HepG2 (cell line): ENCODE results near the gene TMEM198. TPM values are rescaled to one million over a fixed set of nuclear protein-coding genes. Genes with fewer than 3 reads are reported as not detected.

Experiments used
- ATAC-seq: fragments of 200-7000 bp; cut with Tn5 transposase; 3 replicates; pipeline ENCODE4 v1.9.1; 2020; ENCODE audit warnings: mild to moderate bottlenecking, moderate library complexity
- BruUV-seq: library from RNA; stranded (reverse); fragments of 400-500 nt; replicated peaks from 2 replicates; lab custom pipeline; 2021; lab: Mats Ljungman, UMichigan
- CTCF ChIA-PET: fragments of 300-600 bp; formaldehyde crosslinking; extraction: SDS; loops from one replicate; lab custom pipeline; 2021; ENCODE audit warnings: low total read pairs, inconsistent platforms, low intra/inter-chr PET ratio; lab: Yijun Ruan, JAX
- POLR2A ChIA-PET: fragments of 350-600 bp; sonication (Branson Sonifier 250); formaldehyde crosslinking; loops from one replicate; lab custom pipeline; 2020; ENCODE audit warnings: antibody characterized with exemption, inconsistent platforms; lab: Yijun Ruan, JAX
- DNase-seq: peaks from one replicate; pipeline ENCODE4 v3.0.0-alpha.2; 2015; ENCODE audit warnings: low spot score
- FAIRE-seq: peaks from 3 replicates; lab custom pipeline; 2011; peaks lifted over from hg19 to GRCh38; lab: Jason Lieb, UNC
- H2AFZ ChIP-seq: one replicate; pipeline ENCODE4 v1.6.1; 2011; ENCODE audit warnings: low read length, inconsistent platforms
- H3K27ac ChIP-seq: fragments of 300-600 bp; 3 replicates; pipeline ENCODE4 v1.8.0; 2011; ENCODE audit warnings: mixed run types, mild to moderate bottlenecking, mixed read lengths, low read length, inconsistent platforms; ENCODE audit not compliant: insufficient read depth; ENCODE audit errors: extremely low read length
- H3K27me3 ChIP-seq, 2 experiments: fragments of 200-600 bp in 1 of 2; 2 replicates in 1 of 2; 3 replicates in 1 of 2; pipeline versions ENCODE4 v1.6.0 to v1.8.0; 2011; ENCODE audit warnings: low read length in 2 of 2, mild to moderate bottlenecking in 2 of 2, moderate library complexity in 2 of 2, inconsistent platforms in 1 of 2; ENCODE audit not compliant: insufficient read depth in 2 of 2, control insufficient read depth in 1 of 2
- H3K36me3 ChIP-seq, 2 experiments: fragments of 200-600 bp in 1 of 2; replicated peaks in 1 of 2; 2 replicates in 1 of 2; 3 replicates in 1 of 2; pipeline versions ENCODE4 v1.5.1 to v1.8.0; 2011; ENCODE audit warnings: low read length in 2 of 2, inconsistent platforms in 1 of 2; ENCODE audit not compliant: insufficient read depth in 2 of 2, control insufficient read depth in 1 of 2
- H3K4me1 ChIP-seq: 2 replicates; pipeline ENCODE4 v1.5.1; 2012; ENCODE audit warnings: low read length, inconsistent platforms; ENCODE audit not compliant: insufficient read depth
- H3K4me2 ChIP-seq: 2 replicates; pipeline ENCODE4 v1.6.0; 2011; ENCODE audit warnings: low read depth, low read length, inconsistent platforms
- H3K4me3 ChIP-seq, 3 experiments: fragments of 200-600 bp in 1 of 3; sonication (generic), shearing (Covaris generic) in 1 of 3; replicated peaks in 1 of 3; 2 replicates each; pipeline ENCODE4 v1.5.1; 2011 to 2016; ENCODE audit warnings: low read length in 3 of 3, inconsistent platforms in 2 of 3, low read depth in 2 of 3, mild to moderate bottlenecking in 2 of 3, control low read depth in 1 of 3, mixed read lengths in 1 of 3; ENCODE audit not compliant: insufficient read depth in 1 of 3
- H3K79me2 ChIP-seq: one replicate; pipeline ENCODE4 v1.6.1; 2011; ENCODE audit warnings: low read length, inconsistent platforms; ENCODE audit not compliant: insufficient read depth
- H3K9ac ChIP-seq: 2 replicates; pipeline ENCODE4 v1.6.0; 2011; ENCODE audit warnings: mild to moderate bottlenecking, low read depth, low read length, inconsistent platforms; ENCODE audit not compliant: insufficient read depth
- H3K9me3 ChIP-seq: 2 replicates; pipeline ENCODE4 v1.5.1; 2012; ENCODE audit warnings: mild to moderate bottlenecking, low read length
- H4K20me1 ChIP-seq: 2 replicates; pipeline ENCODE4 v1.6.0; 2011; ENCODE audit warnings: inconsistent platforms, mild to moderate bottlenecking, low read length, moderate library complexity; ENCODE audit not compliant: insufficient read depth
- CREB1 ChIP-seq, 2 experiments: fragments of 450-650 bp in 1 of 2; IDR thresholded peaks; 2 replicates each; pipeline ENCODE4 v1.6.1; 2016 to 2017; ENCODE audit warnings: control low read depth in 1 of 2, mild to moderate bottlenecking in 1 of 2, missing compliant biosample characterization in 1 of 2, missing genetic modification characterization in 1 of 2
- DDIT3 ChIP-seq: sonication (generic); formaldehyde crosslinking; IDR thresholded peaks from 2 replicates; pipeline ENCODE4 v1.4.0; 2020; ENCODE audit warnings: mild to moderate bottlenecking, missing genetic modification reagents
- ESRRA ChIP-seq: sonication (generic); formaldehyde crosslinking; IDR thresholded peaks from 2 replicates; pipeline ENCODE4 v1.5.1; 2020; ENCODE audit warnings: mild to moderate bottlenecking, low read depth, missing genetic modification reagents
- HNF4G ChIP-seq, 2 experiments: sonication (generic) in 1 of 2; formaldehyde crosslinking in 1 of 2; IDR thresholded peaks; 2 replicates each; pipeline versions ENCODE4 v1.4.0 to v1.6.1; 2011 to 2020; ENCODE audit warnings: borderline replicate concordance in 2 of 2, low read depth in 2 of 2, mild to moderate bottlenecking in 2 of 2, low read length in 1 of 2, missing genetic modification reagents in 1 of 2, moderate library complexity in 1 of 2
- KDM4B ChIP-seq: sonication (generic); formaldehyde crosslinking; IDR thresholded peaks from 2 replicates; pipeline ENCODE4 v1.4.0; 2020; ENCODE audit warnings: missing genetic modification reagents
- KDM5A ChIP-seq: fragments of 200-600 bp; sonication (generic); IDR thresholded peaks from 2 replicates; pipeline ENCODE4 v1.7.0; 2018; ENCODE audit warnings: antibody characterized with exemption, mild to moderate bottlenecking, low read length, borderline replicate concordance
- NFE2L1 ChIP-seq: sonication (generic); formaldehyde crosslinking; IDR thresholded peaks from 2 replicates; pipeline ENCODE4 v1.4.0; 2020; ENCODE audit warnings: missing genetic modification reagents, mild to moderate bottlenecking, borderline replicate concordance
- NFRKB ChIP-seq: fragments of 450-650 bp; IDR thresholded peaks from 2 replicates; pipeline ENCODE4 v1.6.1; 2017
- NR2F1 ChIP-seq, 2 experiments: fragments of 450-650 bp in 1 of 2; formaldehyde crosslinking in 1 of 2; IDR thresholded peaks; 2 replicates each; pipeline versions ENCODE4 v1.5.0 to v1.6.1; 2016 to 2020; ENCODE audit warnings: mild to moderate bottlenecking in 1 of 2, missing compliant biosample characterization in 1 of 2, missing genetic modification reagents in 1 of 2, moderate library complexity in 1 of 2
- NR2F2 ChIP-seq: IDR thresholded peaks from 2 replicates; pipeline ENCODE4 v1.6.1; 2012; ENCODE audit warnings: low read depth, inconsistent platforms, borderline replicate concordance
- PHB2 ChIP-seq: fragments of 450-650 bp; IDR thresholded peaks from 2 replicates; pipeline ENCODE4 v1.6.1; 2018; ENCODE audit not compliant: partially characterized antibody
- RARG ChIP-seq: sonication (generic); formaldehyde crosslinking; IDR thresholded peaks from 2 replicates; pipeline ENCODE4 v1.4.0; 2020; ENCODE audit warnings: low read depth, mild to moderate bottlenecking, missing genetic modification reagents
- ZNF446 ChIP-seq: sonication (generic); formaldehyde crosslinking; IDR thresholded peaks from 2 replicates; pipeline ENCODE4 v1.5.0; 2020; ENCODE audit warnings: mild to moderate bottlenecking, missing genetic modification reagents
- ZNF546 ChIP-seq: sonication (generic); formaldehyde crosslinking; conservative IDR thresholded peaks from 2 replicates; pipeline ENCODE4 v1.8.1; 2023; ENCODE audit warnings: mild to moderate bottlenecking, missing genetic modification reagents
- ZNF589 ChIP-seq: sonication (generic); formaldehyde crosslinking; conservative IDR thresholded peaks from 2 replicates; pipeline ENCODE4 v1.8.0; 2022; ENCODE audit warnings: mild to moderate bottlenecking, moderate library complexity, missing genetic modification reagents
- ZNF614 ChIP-seq: IDR thresholded peaks from 2 replicates; pipeline ENCODE4 v1.6.1; 2018; ENCODE audit warnings: missing biosample characterization, missing genetic modification reagents, inconsistent platforms, borderline replicate concordance
- ZNF629 ChIP-seq: sonication (generic); formaldehyde crosslinking; conservative IDR thresholded peaks from 2 replicates; pipeline ENCODE4 v1.5.0; 2020; ENCODE audit warnings: missing genetic modification reagents
- ZNF781 ChIP-seq: sonication (generic); formaldehyde crosslinking; IDR thresholded peaks from 2 replicates; pipeline ENCODE4 v1.5.1; 2020; ENCODE audit warnings: borderline replicate concordance, mild to moderate bottlenecking, missing genetic modification reagents; ENCODE audit errors: not compliant biosample characterization
- ZNF782 ChIP-seq: sonication (generic); formaldehyde crosslinking; IDR thresholded peaks from 2 replicates; pipeline ENCODE4 v1.4.0; 2020; ENCODE audit warnings: missing genetic modification reagents, mild to moderate bottlenecking, borderline replicate concordance
- ZSCAN30 ChIP-seq: sonication (generic); formaldehyde crosslinking; IDR thresholded peaks from 2 replicates; pipeline ENCODE4 v1.5.0; 2020; ENCODE audit warnings: mild to moderate bottlenecking, missing genetic modification reagents
- WGBS: methylation state at CpG from one replicate; pipeline ENCODE4 v1.1.6; 2017; ENCODE audit warnings: low lambda C conversion rate; 5-methylcytosine and 5-hydroxymethylcytosine counted together
- in situ Hi-C: cut with HindIII; loops from 2 replicates; pipeline ENCODE4 v1.10.0; 2017; ENCODE audit warnings: low pct_unique_long_range_greater_than_20kb; ENCODE audit not compliant: extremely low pct_ligation_motif_present
- intact Hi-C: fragments of 100-400 bp; cut with micrococcal nuclease; formaldehyde crosslinking; loops from one replicate; pipeline ENCODE4 v1.10.0; 2022; ENCODE audit not compliant: unreplicated experiment
- polyA plus RNA-seq, 8 experiments: library from polyadenylated mRNA; depleted of rRNA in 3 of 8; stranded (reverse) in 7 of 8; unstranded in 1 of 8; fragments of >200 nt; fragmentation: Illumina TruSeq in 4 of 8; extraction: Trizol in 4 of 8; gene quantifications; 2 replicates each; pipeline versions ENCODE4 v1.2.1 to v1.2.3, GENCODE V29; 2011 to 2016; ENCODE audit warnings: low read depth in 4 of 8, missing spikeins in 1 of 8, mixed read lengths in 1 of 8; ENCODE audit not compliant: insufficient read depth in 1 of 8
- total RNA-seq, 5 experiments: library from RNA; depleted of rRNA; stranded (reverse); fragments of >200 nt; fragmentation: Illumina TruSeq; extraction: Trizol; gene quantifications; 2 replicates each; pipeline ENCODE4 v1.2.3, GENCODE V29; 2016; ENCODE audit warnings: low read depth in 1 of 5
- TF ChIP-seq, protein P1 (sequence below): sonication (generic); formaldehyde crosslinking; IDR thresholded peaks from 2 replicates; pipeline ENCODE4 v1.4.0; 2020; ENCODE audit warnings: missing genetic modification reagents, borderline replicate concordance
- TF ChIP-seq, protein P2 (sequence below): IDR thresholded peaks from 2 replicates; pipeline ENCODE4 v1.6.1; 2016; ENCODE audit warnings: low read depth, borderline replicate concordance

Gene TMEM198
- total and polyA plus RNA-seq, 2 of the 13 experiments (the other 11 are each of a cell fraction or from before 2014, with no cell fraction given), result 17.3 to 23.5 TPM

GRCh38 chr2:219499058-219499307 lies 44.8 kb upstream of the TMEM198 start:
- H3K4me1 ChIP-seq, result peaks cover 56% of the 10 kb centered on the region
- no TSS peak for BruUV-seq
- no peak for TF ChIP-seq CREB1 (IDR thresholded peaks at IDR 0.05)
- TF ChIP-seq CREB1 (CRISPR knock-in tag; IDR thresholded peaks at IDR 0.05), result 0 out of 2 replicates have a peak, but pooled peaks have one; percentile 10
- TF ChIP-seq NR2F1 (CRISPR knock-in tag; IDR thresholded peaks at IDR 0.05), result peak in 1 of 2 experiments; percentile 37; a peak in 1 of 4 replicates
- TF ChIP-seq ESRRA (CRISPR knock-in tag), result no peak
- no peak for TF ChIP-seq NFE2L1
- no peak for TF ChIP-seq ZNF589 (CRISPR knock-in tag)
- TF ChIP-seq PHB2, result no peak
- no peak for TF ChIP-seq NFRKB
- TF ChIP-seq ZSCAN30 (CRISPR knock-in tag), result peak; percentile 17; the same call in 1 of the 2 replicates
- TF ChIP-seq HNF4G (IDR thresholded peaks at IDR 0.05; ENCODE audit: borderline replicate concordance, low read depth, low read length), result no peak
- 0 out of 2 replicates have a peak, but pooled peaks have one; percentile 7 for TF ChIP-seq HNF4G (CRISPR knock-in tag; IDR thresholded peaks at IDR 0.05; ENCODE audit: borderline replicate concordance, low read depth)
- TF ChIP-seq, protein P1, sequence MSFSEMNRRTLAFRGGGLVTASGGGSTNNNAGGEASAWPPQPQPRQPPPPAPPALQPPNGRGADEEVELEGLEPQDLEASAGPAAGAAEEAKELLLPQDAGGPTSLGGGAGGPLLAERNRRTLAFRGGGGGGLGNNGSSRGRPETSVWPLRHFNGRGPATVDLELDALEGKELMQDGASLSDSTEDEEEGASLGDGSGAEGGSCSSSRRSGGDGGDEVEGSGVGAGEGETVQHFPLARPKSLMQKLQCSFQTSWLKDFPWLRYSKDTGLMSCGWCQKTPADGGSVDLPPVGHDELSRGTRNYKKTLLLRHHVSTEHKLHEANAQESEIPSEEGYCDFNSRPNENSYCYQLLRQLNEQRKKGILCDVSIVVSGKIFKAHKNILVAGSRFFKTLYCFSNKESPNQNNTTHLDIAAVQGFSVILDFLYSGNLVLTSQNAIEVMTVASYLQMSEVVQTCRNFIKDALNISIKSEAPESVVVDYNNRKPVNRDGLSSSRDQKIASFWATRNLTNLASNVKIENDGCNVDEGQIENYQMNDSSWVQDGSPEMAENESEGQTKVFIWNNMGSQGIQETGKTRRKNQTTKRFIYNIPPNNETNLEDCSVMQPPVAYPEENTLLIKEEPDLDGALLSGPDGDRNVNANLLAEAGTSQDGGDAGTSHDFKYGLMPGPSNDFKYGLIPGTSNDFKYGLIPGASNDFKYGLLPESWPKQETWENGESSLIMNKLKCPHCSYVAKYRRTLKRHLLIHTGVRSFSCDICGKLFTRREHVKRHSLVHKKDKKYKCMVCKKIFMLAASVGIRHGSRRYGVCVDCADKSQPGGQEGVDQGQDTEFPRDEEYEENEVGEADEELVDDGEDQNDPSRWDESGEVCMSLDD (CRISPR knock-in tag), result 0 out of 2 replicates have a peak, but pooled peaks have one; percentile 19
- TF ChIP-seq ZNF782 (CRISPR knock-in tag), result no peak
- no peak for TF ChIP-seq ZNF546
- TF ChIP-seq RARG (CRISPR knock-in tag), result no peak
- TF ChIP-seq, protein P2, sequence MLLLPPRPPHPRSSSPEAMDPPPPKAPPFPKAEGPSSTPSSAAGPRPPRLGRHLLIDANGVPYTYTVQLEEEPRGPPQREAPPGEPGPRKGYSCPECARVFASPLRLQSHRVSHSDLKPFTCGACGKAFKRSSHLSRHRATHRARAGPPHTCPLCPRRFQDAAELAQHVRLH (CRISPR knock-in tag), result 0 out of 2 replicates have a peak, but pooled peaks have one; percentile 2
- no peak for TF ChIP-seq ZNF614
- 0 out of 2 replicates have a peak, but pooled peaks have one; percentile 2 for TF ChIP-seq ZNF629 (CRISPR knock-in tag)
- TF ChIP-seq NR2F2, result 0 out of 2 replicates have a peak, but pooled peaks have one; percentile 5
- peak; percentile 79 for TF ChIP-seq KDM5A
- TF ChIP-seq KDM4B (CRISPR knock-in tag), result peak; percentile 1; the same call in 1 of the 2 replicates
- TF ChIP-seq DDIT3 (CRISPR knock-in tag), result 0 out of 2 replicates have a peak, but pooled peaks have one; percentile 1
- no peak for TF ChIP-seq ZNF781 (CRISPR knock-in tag)
- peak; percentile 58; the same call in 1 of the 2 replicates for TF ChIP-seq ZNF446 (CRISPR knock-in tag)

More at GRCh38 chr2:219499058-219499307, 44.8 kb upstream of the TMEM198 start:
- 0% methylated on average over 3 of the region's 3 CpGs for WGBS
- peak overlapping the region; percentile 70 for H3K27ac ChIP-seq
- intact Hi-C loops, result loop anchor here (5.0 kb wide), 2 partner anchors 98 to 112 kb away; partner anchors contain the start of genes DNPEP and STK11IP
- ChIA-PET CTCF (no interaction called here), POLR2A (interaction anchor here (0.8 to 4.4 kb wide), 20 partner anchors 12 to 497 kb away, joined by 3 to 94 read pairs (median 8); partner anchors contain the start of genes ASIC4, CHPF, DNAJB2 and DNPEP)
- no peaks in the 10 kb centered on the region for H4K20me1 ChIP-seq
- DNase-seq (no peak), ATAC-seq (no peak), FAIRE-seq (no peak)
- H3K27me3 ChIP-seq, result peaks cover 6 to 35% of the 10 kb centered on the region in 2 experiments; a peak in 4 of 5 replicates
- in situ Hi-C loops, result no loop called here
- H3K79me2 ChIP-seq, result peaks cover 12% of the 10 kb centered on the region
- H3K9me3 ChIP-seq, result no peaks in the 10 kb centered on the region
- peak overlapping the region; percentile 96 for H3K9ac ChIP-seq
- peaks cover 3 to 9% of the 10 kb centered on the region in 2 experiments; a peak in 4 of 5 replicates for H3K36me3 ChIP-seq
- H2AFZ ChIP-seq, result no peak overlapping the region
- peak overlapping the region; percentile 79 to 93 (median 89) for H3K4me3 ChIP-seq
- H3K4me2 ChIP-seq, result peak overlapping the region; percentile 97
